Activated CD4-positive, alpha-beta T cell treated with anti-CD3 and anti-CD28 coated beads for 24 hours (primary cell): ENCODE measurements around the gene PDE6D.

Source experiments
- DNase-seq, 2 donors: peaks; one replicate each; pipeline ENCODE4 v3.0.0-alpha.2; 2020; ENCODE audit warnings: low read depth in 2 of 2

Gene PDE6D

DNA sequence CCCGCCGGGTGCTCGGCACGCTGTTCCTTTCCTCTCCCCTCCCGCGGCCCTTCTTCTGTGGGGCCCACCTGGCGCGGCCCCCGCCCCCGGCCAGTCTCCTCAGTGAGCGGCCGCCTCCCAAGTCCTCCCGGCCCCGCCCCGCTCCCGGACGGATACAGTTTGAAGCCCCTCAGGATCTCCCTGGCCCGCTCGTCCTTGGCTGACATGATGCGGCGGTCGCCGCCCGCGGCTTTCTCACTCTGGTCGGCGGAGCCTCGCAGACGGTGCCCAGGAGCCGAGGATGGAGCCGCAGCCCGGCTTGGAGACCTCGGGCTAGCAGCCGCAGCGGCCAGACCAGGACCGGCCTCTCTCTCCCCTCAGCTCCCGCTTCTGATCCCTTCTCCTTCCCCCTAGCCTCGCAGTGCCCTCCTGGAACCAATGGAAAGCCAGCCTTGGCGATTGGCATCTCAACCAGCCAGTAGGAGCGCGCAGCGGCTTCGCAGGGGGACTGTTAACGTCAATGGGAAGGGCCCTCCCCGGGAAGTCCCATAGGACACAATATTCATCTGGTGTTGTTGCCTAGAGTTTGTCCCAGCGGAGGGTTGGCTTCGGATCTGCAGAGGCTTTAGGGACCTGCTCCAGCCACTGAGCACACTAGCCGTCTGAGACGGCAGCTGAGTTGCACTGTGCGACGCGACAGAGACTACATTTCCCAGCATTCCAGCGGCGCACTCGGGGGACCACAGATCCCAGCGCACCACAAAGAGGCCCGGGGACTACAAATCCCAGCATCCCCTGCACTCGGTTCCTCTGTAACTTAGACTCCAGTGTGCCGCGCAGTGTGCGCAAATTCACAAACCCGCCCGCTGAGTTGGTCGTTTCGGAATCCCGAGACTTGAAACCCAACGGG is at the start of gene PDE6D:
PDE6D (minus strand) TSS at position 374 of the 889 bp plus-strand sequence; CDS start at position 206, 168 bp downstream.
- peak; percentile 94 to 96 for DNase-seq

DNA sequence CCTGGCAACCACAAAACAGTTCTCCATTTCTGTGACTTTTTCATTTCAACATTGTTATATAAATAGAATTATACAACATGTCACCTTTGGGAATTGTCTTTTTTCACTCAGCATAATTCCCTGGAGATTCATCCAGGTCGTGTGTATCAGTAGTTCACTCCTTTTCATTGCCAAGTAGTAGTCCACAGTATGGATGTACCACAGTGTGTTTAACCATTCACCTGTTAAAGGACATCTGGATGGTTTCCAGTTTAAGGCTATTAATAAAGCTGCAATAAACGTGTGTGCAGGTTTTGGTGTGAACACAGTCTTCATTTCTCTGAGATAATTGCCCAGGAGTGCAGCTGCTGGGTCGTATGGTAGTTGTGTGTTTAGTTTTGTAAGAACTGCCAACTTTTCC is 40.8 kb upstream of the PDE6D start:
- no peak for DNase-seq

DNA sequence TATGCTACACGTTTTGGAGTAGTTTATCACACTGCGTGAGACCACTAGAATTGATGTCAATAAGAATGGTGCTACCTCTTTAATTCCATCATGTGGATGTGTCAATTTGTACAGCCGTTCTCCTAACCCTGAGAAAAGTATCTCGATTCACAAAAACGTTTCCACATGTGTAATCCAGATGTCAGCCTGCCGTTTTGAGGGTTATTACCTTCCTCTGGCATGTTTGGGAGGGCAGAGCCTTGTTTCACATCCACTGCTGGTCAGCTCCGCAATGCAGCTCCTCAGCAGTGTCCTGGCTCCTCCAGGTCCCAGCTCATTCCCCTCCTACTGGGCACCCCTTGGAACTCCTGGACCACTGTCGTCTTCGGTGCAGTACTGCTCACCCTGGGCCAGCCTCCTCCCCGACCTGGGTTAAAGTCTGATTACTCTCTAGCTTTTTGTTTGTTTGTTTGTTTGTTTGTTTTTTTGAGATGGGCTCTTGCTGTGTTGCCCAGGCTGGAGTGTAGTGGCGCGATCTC is 39.8 kb upstream of the PDE6D start:
- DNase-seq, result no peak

DNA sequence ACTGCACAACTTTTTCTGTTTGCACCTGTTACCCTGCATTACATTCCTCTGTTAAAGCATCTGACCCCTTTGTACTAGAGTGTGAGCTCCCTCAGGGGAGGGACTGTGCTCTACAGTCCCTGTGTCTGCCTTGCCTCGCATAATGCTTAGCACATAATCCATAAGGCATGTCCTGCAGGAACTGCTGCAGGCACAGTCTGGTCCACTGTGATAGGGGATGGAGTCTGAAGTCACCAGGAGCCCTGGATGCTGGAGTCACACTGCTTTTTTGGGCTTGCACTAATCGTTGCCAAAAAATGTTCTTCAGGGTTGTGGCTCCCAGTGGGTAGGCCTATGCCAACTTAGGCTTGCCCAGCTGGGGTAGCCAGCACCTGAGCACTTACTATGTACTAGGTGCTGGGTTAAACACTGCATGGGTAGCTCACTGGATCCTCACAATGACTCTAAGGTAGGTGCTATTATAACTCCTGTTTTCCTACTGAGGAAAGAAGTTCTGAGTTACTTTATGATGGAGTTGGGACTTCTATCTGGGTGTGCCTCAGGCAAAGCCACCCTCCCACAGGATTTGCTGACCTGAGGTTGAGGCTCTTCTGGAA is 38.5 kb upstream of the PDE6D start:
- DNase-seq, result no peak

DNA sequence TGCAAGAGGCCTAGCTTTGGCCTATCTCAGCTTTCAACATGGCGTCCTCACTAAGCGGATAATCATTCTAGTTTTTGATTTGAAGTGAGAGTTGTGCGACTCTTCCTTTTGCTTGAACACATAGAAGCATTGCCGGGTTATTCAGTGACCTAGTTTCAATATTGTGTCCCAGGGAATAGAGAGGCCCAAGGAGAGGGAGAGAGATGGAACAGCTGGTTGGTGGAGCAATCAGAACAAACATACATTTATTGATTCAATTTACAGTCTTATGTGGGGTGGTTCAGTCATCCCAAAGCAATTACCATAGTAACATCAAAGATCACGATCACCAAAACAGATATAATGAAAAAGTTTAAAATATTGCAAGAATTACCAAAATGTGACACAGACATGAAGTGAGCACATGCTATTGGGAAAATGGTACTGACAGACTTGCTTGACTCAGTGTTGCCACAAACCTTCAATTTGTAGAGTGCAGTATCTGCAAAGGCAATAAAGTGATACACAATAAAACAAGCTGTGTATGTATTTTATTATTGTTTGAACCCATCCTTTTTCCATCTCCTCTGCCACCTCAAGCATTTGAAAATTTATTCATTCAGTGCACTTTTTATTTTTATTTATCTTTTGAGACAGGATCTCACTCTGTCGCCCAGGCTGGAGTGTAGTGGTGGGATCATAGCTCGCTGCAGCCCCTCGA is 35.4 kb upstream of the PDE6D start:
- no peak for DNase-seq

DNA sequence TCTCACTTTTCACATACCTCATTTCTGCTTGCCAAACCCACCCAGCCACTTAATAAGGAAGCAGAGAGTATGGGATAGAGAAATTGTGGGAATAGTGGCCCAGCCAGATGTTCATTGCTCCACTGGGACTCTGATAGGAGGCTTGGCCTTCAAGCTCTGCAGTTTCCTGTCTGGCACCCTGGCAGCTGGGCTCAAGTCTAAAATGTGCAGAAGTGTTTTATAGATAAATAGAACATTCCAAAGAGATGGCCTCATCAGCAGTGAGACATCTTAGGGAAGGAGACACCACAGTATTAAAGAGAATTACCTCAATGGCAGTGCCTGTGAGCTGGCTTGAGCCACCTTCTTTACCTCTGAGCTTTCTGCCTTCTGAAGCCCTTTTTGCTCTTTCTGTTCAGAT is 29.8 kb upstream of the PDE6D start:
- DNase-seq, result no peak

DNA sequence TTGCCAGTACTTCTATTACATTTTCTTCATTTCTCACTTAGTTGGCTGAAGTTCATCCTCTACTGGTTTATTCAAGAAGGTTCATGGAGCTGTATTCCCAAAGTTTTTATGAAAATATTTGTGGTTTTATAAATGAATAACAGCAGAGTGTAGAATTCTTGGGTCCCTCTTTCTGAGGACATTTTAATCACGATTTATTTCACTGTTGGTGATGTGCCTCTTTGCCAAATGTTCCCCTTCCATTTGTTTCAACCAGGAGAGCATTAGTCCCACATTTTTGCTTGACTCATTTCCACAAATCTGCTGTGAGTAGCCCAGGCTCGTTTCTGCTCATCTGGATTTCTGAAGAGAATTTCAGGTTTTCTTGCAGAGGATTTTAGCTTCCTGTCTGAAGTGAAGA is 25.9 kb upstream of the PDE6D start:
- no peak for DNase-seq

DNA sequence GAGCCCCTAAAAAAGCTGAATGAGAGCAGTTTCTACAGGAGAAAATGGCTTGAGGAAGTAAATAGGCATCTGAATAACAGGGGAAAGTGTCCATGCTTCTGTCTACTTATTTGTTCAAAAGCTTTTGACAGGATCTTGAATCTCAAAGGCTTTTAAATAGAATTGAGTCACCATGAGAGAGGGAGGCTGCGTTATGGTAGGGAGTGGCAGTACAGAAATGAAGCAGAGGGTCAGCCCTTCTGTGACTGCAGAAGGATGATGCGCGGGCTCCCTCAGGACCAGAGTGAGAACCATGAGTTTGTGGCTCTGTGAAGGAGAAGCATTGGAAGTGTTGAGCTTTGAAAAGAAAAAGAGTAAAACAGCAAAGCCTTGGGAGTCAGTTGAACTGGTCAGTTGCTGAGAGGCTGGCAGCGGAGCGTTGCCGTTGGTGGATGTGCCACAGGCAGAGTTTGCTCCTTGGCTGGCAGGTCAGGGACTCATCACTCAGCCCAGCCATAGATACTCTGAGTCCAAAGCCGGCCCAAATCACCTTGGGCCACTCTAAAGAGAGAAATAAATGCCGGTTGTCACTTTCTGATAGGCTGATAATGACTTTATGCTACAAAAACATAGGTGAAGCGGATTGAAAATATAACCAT is 22.5 kb upstream of the PDE6D start:
- DNase-seq, result no peak

DNA sequence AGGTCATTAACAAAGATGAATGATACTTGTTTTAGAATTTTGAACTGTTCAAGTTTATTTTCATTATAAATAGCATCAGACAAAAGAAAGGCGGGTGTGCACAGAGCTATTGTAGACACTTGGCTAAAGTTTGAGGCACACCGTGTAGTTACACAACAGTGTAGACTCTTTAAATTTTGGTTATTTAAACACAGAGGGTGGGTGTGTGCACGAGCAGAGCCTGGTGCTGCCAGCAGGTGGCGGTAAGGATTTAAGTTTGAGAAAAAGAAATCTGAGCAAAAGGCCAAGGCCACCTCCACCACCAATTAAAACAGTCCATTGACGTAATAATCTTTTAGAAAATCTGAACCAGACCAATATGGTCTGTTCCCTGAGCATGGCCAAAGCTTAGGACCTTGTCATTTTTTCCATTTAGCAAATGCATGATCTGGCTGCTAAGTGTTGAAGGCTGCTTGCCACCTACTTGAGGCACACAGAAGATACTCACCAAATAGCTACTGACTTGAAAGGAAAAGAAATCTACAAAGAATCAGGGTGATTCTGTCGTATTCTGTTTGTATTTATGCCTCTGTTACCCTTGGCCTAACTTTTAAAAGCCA is 19.5 kb upstream of the PDE6D start:
- peak; percentile 15 to 38 for DNase-seq

DNA sequence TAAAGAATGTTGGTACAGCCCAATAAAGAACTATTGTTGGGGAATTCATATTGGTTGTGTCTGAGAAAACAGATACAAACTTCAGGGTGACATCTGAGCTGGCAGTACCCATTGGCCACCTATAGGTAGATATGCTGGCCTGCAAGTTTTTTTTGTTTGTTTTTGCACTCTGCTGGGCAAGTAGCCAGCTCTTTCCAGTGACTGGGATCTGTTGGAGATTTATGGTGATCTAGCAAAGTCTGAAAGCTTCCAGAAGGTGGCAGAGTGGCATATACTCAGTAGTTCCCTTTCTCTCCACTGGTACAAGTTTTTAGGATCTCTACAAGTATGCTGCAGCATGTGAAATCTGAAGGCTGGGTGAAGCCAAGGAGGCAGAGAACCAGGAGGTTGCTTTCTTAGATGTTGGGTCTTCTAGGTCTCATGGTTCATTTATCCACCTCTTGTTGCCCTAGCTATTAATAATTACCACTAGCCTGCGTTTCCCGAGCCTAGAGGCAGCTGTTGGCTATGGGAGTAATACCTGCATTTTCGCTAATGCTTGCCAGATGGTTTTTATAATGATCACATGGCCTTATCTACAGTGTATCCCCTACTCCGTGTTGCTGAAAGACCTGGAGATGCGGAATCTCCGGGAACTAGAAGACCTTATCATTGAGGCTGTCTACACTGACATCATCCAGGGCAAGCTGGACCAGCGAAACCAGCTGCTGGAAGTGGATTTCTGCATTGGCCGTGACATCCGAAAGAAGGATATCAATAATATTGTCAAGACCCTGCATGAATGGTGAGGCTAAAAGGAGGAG is 14.6 kb upstream of the PDE6D start:
- DNase-seq, result no peak

DNA sequence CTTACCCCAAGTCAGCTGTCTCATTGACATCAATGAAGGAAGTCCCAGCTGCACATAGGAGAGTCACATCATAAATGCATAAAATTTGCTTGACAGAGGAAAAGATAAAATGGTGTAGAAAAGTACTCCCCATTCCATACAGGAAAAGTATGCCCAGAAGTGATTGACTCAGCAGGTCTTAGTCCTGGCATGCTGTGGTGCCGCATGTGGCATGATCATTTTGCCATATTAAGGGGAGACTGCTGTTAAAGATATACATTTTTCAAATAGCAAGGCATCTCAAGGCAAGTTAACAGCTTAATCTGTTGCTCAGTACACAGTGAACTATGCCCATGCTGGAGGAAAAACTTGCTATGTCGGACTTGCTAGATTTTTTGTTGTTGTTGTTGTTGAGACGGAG is 13.3 kb upstream of the PDE6D start:
- no peak for DNase-seq

DNA sequence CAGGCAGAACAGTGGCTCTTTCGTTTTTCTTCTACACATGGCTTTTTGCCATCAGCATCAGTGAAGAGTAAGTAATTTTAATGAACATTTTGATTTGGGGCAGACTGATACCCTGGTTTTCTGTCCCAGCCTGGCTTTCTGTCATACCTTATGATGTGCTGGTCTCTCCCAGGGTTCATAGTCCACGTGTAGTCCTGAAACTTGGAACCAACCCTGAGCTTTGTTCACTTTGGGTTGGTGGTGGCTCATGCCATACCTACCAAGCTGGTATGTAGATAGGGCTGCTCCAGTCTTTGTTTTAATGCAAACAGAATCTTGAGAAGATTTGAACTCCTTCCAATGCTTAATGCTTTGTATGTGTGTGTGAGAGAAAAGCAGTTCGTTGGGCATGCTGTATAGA is 10.0 kb upstream of the PDE6D start:
- DNase-seq, result no peak

DNA sequence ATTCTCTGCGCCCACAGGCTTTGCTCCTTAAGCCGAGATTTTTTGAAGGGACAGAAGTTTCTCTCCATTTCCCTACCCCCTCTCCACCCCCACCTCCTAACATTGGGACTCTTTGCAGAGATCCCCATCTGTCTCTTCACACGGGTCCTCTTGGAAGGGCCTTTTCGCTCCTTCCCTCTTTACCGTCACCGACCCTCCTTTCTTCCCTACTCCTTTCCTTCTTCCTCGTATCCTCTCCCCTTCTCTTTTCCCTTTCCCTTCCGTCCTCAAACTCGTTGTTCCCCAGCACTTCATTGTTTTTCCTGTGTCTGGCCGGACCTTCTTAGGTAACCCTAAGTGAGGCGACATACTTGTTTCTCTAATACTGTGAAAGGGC is 5.8 kb upstream of the PDE6D start:
- no peak for DNase-seq

DNA sequence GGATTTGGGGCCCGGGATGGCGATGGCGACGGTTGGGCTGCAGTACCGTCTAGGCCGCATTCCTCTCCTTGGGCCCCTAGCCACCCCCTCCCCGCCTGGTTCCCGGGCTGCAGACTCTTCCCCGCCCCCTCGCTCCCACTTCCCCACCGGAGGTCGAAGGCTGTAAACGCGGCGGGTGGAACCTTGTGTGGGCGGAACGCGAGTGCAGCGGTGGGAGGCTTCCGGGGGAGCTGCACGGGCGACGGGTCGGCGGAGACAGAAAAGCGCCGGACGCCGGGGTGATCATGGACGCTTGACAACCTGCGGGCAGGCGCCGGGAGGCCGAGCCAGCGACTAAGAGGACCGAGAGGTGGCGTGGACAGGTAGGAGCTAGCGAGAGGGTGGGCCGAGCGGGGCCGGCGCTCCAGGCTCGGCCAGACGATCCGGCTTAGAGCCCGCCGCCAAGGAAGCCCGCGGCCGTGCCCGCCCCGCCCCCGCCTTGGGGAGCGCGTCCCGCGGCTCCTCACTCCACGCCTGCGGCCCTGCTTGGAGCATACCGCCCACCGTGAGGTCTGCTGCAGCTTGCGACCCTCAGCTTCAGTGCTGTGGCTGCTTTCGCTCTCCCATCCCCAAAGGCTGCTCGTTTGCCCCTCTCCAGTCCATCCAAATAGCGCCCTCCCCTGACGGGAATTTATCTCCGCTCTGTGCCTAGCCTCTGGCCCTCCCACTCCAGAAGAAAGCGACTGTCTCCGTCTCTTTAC is 5.3 kb upstream of the PDE6D start, which contains the start of gene COPS7B:
COPS7B (plus strand) TSS at position 269 of the 740 bp plus-strand sequence. CDS start 2,126 bp downstream, outside the sequence.
- peak; percentile 77 to 82 for DNase-seq

DNA sequence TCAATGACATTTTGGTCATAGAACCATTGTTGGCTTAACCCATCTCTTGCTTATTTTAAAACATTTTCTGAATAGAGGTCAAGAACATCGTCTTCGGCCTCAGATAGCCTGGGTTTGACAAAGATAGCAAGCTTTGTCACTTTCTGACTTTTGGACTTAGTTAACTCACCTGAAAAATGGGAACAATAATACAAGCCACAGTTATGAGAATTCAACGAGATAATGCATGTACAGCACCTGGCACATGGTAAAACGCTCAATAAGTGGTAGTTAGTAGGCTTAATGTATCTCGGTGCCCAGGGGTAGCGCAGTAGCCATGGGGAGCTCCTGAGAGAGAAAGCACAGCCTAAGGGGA is 4.7 kb upstream of the PDE6D start:
- no peak for DNase-seq

DNA sequence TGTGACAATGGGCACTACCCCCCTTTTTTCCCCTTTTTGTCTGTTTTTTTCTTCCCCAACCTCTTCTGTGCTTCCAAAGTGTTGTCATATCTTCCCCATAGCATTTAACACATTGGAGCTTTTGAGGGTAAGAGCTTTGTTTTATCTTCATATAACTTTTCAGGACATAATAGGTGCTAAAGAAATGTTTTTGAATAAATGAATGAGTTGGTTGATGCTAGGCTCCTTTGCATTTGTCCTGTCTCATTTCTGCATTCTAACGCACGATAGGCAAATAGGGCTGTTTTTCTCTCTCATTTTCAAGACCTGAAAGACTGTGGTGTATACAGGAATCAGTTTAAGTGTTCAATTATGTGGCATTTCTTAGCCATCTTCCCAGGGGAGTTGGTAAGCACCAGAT is 4.3 kb upstream of the PDE6D start:
- no peak for DNase-seq

DNA sequence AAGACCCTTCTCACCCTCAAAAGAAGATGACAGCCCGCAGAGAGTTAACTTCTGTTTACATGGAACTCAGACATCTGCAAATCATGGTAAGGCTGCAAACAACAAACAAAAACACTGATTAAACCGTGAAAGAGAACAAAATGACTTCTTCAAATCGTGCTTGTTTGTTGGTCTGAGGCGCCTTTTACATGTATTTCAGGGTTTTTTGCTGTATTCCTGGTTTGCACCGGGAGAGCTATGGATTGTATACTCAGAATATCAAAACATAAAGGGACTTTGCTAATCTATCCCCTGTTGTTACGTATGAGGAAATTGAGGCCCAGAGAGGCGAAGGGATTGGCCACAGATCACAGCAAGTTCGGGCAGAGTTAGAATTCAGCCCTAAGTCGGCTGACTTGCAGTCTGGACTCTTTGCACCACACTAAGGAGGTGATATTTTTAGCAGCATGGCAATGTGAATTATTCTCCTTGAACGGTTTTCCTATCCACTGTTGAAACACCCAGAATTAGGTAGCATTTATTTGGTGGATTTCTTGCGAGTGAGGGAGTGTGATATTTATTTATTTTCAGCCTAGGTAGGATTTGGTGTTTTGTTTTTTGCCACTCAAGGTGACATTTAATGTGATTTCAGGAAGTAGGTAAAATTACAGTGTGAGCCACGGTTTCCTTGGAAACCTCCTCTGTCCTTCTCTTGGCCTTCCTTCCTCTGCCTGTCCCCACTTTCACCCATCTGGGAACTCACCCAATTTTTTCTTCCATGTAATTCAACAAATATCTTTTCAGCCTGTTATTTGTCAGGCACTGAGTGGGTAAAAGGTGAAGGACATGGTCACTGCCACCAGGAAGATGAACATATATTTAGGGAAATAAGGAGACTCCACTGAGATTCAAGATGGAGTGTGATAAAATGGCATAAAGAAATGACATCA is 980 bp upstream of the PDE6D start:
- no peak for DNase-seq

DNA sequence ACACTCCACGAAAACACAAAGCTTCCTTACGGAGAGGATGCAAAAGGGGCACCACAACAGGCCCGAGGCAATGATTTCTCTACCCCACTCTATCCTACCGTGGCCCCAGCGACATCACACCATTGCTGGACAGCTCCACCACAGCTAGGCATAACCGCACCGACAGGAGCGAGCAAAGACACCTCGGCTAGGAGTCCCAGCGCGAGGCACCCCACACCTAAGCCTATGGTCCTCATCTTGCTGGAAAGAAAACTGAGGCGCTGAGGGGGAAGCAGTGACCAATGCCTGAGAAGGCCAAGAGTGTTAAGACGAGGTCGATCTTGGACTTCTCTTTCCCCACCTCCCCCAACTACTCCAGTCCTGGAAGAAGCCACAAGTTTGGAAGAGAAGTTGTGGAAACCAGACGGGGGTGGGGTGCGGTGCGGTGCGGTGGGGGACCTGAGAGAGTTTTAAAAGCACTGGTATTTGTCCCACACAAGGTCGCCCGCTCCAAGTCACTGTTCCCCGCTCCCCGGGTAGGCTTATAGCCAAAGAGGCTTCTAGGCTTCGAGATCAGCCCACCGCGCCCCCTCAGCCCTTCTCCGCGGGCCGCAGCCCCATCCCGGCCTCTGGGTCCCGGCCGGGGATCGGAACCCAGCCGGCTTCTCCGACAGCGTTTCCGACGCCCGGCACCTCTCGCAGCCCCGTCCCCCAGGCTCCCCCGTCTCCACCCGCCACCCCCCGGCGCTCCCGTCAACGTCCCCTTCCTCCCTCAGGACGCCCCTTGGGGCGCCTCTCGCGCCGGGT is 766 bp downstream of the PDE6D start:
- no peak for DNase-seq
